GM19240 (cell line): ENCODE data around the gene SV2C.
"Not testable (repeated sequence)": the region's sequence is repeated elsewhere in the genome, so short reads cannot be mapped to it uniquely, and the experiment has no call there.

ENCODE experiments used
- DNase-seq: peaks from one replicate; pipeline ENCODE4 v3.0.0; 2011; ENCODE audit warnings: low spot score; ENCODE audit not compliant: insufficient read length

The SV2C gene

DNA sequence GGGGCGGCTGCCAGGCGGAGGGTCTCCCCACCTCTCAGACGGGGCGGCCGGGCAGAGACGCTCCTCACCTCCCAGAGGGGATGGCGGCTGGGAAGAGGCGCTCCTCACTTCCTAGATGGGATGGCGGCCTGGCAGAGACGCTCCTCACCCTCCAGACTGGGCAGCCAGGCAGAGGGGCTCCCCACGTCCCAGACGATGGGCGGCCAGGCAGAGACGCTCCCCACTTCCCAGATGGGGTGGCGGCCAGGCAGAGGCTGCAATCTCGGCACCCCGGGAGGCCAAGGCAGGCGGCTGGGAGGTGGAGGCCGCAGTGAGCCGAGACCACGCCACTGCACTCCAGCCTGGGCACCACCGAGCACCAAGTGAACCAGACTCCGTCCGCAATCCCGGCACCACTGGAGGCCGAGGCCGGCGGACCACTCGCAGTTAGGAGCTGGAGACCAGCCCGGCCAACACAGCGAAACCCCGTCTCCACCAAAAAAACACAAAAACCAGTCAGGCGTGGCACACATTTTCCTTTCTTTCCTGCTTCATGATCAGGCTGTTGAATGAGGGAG, 253.1 kb downstream of the SV2C start:
- not testable (repeated sequence) for DNase-seq

DNA sequence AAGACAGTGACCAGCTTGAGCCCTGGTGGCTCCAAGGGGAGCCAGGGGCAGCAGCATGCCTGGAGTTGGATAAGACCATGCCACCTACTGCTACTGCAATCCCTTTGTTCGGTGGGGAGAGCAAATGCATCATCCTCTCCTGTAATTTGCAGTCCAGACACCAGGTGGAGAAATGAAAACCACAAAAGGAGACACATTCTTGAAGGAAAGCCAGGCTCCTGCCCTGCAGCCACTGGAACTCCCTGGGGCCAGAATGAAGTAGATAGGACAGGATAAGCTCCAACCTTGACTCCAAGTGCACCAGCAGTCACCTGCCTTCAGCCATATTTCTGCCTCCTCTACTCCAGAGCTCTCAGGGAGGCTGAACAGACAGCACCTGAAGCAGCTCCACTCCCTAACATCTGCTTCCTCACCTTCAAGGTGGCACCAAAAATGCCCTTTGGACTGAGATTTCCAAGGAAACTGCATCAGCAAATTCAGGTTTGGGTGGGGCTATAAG, 254.8 kb downstream of the SV2C start:
- peak; percentile 67 for DNase-seq

DNA sequence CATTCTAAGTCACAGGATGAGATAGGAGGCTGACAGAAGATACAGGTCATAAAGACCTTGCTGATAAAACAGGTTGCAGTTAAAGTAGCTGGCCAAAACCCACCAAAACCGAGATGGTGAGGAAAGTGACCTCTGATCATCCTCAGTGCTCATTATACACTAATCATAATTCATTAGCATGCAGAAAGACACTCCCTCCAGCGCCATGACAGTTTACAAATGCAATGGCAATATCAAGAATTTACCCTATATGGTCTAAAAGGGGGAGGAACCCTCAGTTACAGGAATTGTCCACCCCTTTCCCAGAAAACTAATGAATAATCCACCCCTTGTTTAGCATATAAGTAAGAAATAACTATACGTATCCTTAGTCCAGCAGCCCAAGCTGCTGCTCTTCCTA, 256.7 kb downstream of the SV2C start:
- DNase-seq: no peak

DNA sequence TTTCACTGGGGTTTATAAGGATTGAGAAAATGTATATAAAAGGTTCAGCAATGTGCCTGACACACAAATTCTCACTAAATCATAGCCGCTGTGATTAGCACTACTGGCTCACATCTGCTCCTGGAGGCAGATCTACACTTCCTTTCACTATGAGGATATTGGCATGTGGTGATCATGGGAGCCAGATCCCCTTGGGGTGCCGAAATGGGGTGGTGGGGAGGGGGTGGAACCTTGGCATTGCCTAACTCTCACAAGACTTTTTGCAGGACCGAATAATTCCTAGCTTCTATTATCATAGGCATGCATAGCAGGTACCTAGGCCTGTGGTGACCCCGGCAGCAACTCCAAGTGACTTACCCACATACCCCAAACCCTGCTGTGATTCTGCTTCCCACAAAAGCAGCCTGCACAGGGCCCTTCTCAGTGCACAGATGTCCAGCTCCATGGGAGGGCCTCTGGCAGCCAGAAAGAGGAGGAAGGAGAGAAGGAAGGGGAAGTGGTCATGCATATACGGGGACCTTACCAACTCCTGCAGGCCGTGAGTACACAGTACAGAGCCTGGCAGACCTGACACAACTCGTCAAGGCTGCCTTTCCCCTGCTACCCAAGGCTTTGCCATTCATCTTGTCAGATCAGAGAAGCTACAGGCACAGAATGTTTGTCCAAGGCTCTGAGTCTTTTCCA, 258.6 kb downstream of the SV2C start:
- DNase-seq: no peak

DNA sequence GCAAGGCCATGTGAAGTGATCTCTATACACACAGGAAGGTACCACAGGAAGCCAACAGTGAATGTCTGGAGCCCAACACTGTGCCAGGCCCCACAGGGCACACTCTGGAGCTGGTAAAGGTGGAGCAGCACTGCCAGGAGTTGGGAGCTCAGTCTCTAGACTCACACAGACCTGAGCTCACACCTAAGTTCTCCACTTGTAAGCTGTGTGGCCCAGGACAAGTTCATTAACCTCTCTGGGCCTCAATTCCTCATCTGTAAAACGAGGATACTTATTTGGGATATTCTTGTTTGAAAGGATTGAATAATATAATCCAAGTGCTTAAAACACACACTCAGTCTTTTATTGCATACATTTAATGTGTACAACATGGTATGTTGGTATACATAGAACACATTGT, 259.3 kb downstream of the SV2C start:
- DNase-seq: no peak

DNA sequence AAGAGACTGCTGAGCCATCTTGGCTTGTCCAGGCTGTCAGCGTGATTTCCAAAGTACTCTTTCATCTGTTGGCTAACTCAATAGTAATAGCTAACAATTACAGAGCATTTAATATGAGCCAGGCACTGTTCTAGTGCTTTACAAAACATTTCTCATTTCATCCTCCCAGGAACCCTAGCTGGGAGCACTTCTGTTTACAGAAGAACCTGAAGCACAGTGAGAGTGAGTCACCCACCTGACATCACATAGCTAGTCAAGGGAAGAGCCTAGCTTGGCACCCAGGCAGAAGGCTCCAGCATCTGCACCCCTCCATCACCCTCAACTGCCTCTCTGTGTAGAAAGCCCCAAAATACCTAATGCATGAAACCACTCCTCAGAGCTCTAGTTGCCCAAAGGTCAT, 262.4 kb downstream of the SV2C start:
- no peak for DNase-seq

DNA sequence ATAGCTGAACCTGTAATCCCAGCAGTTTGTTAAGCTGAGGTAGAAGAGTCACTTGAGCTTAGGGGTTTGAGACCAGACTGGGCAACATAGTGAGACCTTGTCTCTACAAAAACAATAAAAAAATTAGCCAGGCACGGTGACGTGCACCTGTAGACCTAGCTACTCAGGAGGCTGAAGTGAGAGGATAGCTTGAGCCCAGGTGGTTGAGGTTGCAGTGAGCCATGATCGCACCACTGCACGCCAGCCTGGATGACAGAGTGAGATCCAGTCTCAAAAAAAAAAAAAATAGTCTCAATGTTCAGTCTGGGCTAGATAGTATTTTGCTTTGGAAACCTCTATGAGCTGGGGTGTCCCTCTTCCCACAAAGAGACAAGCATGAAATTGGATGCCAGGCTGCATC, 268.0 kb downstream of the SV2C start:
- DNase-seq: no peak

DNA sequence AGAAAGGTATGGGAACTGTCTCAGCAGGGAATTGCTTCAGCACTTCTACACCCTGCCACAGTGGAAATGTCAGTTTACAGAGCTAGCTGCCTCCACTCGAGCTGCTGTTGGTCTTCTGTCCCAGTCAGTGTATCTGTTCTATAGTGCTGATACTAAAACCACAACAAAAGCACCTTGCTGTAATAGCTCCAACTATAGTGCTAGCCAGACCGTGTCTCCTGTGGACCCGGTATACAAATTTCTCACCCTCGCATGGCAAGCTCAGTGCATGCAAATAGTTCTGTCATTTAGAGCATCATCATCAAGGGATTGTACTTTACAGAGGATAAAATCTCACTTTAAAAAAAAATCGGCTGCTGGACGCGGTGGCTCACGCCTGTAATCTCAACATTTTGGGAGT, 268.4 kb downstream of the SV2C start:
- DNase-seq: peak; percentile 82

DNA sequence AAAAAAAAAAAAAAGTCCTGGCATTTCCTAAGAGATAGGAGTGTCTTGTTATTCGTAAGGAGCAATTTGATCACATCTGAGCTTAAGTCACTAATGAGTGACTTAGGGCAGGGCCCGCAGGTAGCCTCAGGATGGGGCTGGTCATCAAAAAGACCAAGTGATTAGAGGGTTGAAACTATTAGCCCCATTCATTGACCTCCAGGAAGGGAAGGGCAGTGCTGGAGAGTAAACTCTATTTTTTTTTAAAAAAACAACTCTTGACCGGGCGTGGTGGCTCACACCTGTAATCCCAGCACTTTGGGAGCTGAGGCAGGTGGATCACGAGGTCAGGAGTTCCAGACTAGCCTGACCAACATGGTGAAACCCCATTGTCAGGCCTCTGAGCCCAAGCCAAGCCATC, 273.7 kb downstream of the SV2C start:
- no peak for DNase-seq

DNA sequence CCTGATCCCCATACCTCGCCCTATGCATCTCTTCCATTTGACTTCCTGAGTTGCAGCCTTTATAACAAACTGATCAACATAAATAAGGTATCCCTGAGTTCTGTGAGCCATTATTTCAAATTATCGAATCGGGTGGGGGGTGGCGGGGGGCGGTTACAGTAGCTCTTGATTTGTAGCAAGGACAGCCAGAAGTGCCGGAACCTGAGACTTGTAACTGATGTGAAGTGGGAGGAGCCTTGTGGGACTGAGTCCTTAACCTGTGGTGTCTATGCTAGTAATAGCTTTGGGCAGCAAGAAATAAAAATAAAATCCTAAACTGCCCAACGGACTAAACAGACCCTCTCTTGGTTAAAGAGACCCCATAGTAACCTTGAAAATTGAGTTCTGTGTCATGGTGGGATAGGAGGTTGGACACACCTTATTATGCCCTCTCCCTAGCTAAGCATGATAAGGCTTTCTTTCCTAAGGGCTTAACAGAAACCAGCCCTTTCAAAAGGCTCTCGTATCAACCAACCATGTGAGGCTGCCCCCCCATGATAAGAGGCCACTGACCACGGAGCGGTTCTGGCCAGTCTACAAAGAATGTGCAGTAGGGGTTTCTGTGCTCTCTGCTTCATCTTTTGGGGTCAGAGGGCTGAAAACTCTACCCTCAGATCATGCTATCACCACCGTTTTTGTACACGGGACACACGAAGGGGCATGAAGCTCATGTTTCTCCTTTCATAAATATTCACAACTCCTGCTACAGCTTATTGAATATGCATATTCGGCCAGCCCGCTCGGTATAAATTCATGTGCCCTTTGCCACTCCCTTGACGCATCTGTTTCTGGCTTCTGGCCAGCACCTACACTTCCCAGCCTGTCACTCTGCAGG, 280.4 kb downstream of the SV2C start:
- no peak for DNase-seq

DNA sequence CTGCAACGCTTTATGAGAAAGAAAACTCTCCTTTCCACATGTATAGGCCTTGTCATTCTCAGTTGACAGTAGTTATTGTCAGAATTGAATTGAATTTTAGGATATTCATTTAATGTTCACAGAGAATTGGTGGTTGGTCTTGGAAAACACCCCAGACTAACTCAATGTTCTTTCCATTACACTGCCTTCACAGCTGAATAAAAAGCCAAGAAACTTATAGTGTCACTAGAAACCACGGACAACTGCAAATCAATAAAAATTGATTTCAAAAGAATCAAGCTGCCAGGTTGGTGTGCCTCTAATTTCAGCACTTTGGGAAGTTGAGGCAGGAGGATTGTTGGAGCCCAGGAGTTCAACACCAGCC, 281.0 kb downstream of the SV2C start:
- no peak for DNase-seq

DNA sequence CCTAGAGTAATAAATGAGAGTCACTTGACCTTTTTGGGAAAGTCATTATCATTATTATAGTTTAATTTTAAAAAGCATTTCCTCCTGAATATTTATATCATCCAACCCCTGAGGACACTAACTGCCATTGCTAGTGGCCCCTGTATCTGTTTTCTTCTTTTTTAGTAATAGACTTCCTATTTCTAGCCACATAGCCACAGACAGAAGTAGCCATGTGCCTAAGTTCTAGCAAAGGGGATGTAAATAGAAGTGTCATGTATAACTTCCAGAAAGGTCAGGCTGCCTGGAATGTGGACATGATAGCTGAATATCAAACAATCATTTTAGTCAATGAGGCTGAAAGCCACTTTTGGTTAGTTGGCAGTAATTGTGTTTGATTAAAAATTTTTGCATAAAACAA, 282.4 kb downstream of the SV2C start:
- DNase-seq: no peak

DNA sequence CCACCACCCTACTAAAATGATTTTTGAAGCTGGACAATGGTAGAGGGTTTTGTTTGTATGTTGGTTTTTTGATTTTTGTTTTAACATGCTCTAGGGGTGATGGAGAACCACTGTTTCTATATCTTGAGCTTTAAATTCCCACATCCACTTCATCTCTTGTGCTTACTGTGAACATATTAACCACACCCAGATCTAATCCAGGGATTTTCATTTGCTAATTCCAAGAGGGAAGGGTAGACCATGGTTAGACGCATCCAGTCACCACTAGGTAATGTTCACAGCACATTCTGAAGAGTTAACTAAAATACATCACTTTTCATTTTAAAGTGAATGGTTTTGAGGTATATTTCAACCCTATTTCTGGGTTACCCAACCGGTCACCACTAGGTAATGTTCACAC, 283.4 kb downstream of the SV2C start:
- DNase-seq: no peak

DNA sequence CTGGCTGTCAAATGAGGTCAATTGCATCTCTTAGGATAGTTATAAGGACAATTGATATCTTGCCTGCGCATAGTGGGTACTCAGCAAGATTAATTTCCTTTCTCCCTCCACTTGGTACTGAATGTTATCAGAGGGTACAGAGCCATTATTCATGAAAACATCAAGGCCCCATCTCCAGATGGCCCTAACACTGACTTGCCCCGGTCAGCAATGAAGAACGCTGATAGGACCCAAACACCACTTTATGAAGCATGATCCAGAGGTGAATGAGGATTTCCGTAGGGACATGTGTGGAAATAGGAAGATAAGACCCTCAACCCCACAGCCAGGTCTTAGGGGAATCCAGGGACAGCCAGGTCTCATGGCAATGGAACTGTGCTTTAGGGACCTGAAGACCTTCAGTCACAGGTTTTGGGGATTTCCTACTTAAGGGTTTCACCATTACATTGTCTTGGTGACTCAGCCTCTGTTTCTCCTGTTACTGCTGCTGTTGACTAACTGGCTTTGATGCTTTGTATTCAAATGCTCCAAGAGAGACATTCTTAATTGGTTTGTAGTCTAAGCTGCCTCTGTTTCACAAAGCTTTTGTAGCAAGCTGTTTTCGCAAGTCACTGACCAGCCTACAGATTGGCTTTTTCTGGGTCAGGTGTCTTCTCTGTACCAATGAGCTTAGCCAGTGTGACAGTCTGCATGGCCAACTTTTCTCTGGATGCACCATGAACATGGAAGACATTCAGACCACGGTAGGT, 284.6 kb downstream of the SV2C start:
- no peak for DNase-seq

DNA sequence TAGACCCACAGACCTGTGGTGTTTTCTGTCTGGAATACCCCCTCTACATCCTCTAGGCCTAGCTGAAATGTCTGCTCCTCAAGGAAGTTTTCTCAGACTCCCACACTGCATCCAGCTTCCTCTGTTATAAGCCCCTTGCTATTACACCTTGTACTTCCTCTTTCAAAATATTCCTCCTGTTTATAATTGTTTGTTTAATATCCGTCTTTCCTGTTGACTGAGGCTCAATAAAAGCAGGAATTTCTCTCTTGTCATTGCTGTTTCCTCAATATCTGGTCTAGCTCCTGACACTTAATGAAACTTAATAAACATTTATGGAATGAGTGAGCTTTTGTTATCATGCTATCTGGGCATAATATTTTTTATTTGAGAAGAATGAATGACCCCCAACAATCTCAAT, 285.8 kb downstream of the SV2C start:
- DNase-seq: no peak

DNA sequence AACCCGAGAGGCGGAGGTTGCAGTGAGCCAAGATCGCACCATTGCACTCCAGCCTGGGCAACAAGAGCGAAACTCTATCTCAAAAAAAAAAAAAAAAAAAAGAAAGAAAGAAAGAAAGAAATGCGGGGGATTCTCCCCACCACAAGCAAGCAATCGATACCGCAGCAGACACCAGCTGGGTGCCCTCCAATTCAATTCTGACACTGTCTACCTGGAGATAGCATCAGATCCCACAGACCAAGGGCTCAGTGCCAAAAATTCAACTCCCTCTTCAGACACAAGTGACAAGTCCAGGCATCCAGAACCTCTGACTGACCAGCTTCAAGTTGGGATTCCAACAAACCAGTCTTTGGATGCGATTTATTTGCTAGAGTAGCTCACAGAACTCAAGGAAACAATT, 286.5 kb downstream of the SV2C start:
- not testable (repeated sequence) for DNase-seq

DNA sequence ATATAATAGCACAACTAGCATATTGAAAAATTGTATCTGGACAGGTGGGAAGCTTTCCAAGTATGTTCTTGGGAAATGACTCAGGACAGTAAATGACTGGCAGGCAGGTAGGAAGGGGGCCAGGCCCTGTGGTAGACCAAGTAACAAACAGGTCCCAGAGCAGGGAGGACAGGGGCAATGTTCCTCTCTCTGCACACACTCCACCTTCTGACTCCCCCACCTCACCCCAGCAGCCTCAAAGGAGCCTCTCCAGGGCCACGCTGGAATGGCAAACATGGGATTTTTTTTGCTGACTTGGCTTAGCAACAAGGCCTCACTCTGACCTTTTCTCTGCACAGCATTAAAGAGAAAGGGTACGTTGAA, 288.8 kb downstream of the SV2C start:
- no peak for DNase-seq

DNA sequence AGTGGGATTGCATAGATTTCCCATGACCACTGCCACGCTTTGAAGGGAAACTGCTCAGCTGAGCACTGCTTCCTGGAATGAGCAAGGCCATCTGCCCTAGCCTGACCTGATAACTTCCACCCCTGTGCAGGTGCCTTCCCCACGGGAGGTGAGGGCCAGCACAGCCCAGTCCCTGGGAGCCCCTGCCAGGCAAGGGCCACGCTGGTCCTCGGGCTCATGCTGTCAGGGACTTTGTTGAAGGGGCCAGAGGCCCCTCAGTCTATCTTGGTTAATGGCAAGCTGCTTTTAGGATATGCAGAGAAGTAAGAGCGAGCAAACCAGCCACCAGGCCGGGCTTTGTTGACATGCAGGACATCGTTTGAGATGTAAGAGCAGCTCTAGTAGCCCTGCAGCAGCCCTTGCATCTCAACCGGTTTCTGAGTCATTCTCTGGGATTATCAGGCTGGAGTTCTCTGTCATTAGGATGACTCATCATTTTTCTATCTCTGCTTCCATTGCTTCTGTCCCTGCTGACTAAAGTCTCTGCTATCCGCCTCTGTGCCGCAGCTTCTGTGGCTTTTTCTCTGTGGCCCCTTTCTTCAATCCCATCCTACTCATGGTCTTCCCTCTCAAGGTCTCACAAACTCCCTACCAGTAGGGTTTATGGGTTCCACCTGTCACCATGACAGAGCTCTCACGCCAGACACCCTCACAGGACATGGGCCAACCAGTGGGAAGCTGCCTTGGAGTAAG, 289.3 kb downstream of the SV2C start:
- no peak for DNase-seq

DNA sequence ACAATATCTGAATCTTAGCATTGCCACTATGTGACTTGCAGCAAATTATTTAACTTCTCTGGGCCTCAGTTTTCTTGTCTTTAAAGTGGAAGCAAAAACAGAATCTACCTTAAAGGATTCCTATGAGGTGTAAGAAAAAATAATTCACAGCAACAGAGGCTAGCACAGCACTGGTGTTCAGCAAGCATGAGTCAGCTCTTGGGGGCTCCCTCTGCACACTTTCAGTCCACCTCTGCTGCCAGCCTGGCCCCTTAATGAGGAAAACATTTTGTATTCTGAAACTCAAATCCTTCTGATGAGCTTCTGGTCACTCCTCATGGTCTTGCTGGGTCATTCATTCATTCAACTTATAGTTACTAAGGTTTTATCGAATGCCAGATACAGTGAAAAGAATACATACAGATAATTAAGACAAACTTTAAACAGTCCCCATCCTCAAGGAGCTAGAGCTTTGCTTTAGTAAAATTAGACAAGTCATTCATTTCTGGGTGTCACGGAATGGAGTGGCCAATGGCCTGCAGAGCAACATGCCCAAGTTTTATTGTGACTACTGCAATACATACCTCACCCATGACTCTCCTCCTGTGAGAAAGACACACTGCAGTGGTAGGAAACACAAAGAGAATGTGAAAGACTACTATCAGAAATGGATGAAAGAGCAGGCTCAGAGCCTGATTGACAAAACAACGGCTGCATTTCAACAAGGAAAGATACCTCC, 293.1 kb downstream of the SV2C start:
- no peak for DNase-seq

DNA sequence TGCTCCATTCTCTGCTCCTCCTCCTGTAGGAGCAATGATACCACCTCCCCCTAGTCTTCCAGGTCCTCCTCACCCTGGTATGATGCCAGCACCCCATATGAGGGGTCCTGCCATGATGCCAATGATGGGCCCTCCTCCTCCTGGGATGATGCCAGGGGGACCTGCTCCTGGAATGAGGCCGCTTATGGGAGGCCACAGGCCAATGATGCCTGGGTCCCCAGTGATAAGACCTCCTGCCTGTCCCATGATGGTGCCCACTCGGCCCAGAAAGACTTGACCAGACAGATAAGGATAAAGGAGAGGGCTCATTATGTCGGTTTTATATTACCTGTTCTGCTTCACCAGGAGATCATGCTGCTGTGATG, 293.7 kb downstream of the SV2C start:
- no peak for DNase-seq

DNA sequence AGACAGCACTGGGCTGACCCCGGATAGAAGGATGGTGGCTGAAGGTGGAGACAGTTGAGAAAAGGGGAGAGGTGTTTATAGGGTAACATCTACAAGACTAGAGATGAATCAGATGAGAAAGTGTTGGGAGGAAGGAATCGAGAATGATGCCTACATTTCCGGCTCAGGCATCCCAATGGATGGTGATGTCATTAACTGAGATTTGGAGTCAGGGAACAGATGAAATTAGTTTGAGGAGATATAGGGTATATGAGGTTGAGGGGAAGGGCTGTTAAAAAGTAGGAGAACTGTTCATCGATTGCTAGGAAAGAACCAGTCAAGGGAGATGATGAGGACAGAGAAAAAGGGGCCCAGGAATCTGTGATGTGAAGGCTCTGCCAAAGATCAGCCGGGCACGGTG, 295.2 kb downstream of the SV2C start:
- no peak for DNase-seq
